ENCODE results near the gene NXF1.
"Not testable (repeated sequence)": the region's sequence is repeated elsewhere in the genome, so short reads cannot be mapped to it uniquely, and the experiment has no call there.

NXF1 gene

DNA sequence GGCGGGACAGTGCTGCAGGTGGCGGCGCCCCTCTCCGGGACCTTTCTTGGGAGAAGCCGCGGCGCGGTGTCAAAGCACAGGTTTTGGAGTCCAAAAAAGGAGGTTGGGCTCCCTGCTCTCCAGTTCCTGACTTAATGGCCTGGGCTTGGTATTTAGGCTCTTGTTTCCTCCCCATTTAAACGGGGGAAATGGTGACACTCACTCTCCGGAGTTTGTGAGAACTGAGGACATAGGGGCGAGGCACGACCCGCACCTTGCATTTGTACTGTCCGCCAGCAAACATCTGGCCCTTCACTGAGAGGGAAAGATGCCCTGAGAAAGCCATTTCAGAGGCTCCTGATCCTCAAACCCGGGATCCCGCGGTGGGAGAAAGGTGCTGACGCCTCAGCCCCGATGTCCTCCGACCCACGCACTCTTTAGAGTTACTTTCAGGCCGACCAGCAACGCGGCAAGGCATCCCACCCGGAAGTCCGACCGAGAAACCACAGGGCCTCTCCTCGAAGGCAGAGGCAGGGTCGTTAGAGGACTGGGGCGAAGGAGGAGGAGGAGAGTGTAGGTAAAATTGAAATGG, 37.0 kb upstream of the NXF1 start:
- in situ Hi-C loops (cut with HindIII; ENCODE audit: low pct_ligation_motif_present, low sequenced_read_pairs) = no loop called here

DNA sequence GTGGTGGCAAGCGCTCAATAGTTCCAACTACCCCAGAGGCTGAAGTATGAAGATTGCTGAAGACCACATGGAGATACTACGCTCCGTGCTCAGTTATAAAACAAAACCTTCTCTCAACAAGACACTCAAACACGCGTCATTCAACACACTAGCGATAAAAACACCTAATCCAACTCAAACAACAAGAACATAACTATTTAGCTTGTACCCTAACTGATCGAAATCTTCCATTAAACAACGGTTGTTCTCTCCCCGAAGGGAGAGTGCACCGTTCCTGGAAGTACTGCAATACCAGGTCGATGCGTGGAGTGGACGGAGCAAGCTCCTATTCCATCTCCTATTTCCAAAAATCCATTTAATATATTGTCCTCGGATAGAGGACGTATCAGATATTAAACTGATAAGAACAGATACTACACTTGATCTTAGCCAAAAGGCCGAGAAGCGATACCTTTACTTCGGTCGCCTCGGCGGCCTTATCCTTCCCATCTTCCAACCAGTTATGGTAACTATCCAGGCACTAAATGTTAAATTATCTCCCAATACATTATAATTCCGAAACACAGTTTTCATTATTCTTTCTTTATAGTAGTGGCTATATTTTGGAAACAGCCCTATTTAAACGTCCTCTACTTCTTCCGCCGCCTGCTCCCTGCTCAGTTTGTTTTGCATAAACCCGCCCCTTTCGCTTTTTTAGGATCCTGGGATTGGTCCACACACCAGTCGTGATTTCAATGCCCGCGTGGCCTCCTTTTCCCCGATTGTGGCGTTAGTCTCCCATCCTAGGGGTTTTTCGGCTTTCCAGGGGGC, 36.3 kb upstream of the NXF1 start:
- H3K4me3 ChIP-seq (ENCODE audit: low read depth, low read length) = peak overlapping the region; percentile 48
- H3K27ac ChIP-seq = peak overlapping the region; percentile 100
- TF ChIP-seq, protein P1, sequence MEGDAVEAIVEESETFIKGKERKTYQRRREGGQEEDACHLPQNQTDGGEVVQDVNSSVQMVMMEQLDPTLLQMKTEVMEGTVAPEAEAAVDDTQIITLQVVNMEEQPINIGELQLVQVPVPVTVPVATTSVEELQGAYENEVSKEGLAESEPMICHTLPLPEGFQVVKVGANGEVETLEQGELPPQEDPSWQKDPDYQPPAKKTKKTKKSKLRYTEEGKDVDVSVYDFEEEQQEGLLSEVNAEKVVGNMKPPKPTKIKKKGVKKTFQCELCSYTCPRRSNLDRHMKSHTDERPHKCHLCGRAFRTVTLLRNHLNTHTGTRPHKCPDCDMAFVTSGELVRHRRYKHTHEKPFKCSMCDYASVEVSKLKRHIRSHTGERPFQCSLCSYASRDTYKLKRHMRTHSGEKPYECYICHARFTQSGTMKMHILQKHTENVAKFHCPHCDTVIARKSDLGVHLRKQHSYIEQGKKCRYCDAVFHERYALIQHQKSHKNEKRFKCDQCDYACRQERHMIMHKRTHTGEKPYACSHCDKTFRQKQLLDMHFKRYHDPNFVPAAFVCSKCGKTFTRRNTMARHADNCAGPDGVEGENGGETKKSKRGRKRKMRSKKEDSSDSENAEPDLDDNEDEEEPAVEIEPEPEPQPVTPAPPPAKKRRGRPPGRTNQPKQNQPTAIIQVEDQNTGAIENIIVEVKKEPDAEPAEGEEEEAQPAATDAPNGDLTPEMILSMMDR (IDR thresholded peaks at IDR 0.05; ENCODE audit: low read depth, low read length, missing control alignments) = no peak
- H3K36me3 ChIP-seq (replicated peaks) = no peaks in the 10 kb centered on the region
- in situ Hi-C loops (cut with HindIII; ENCODE audit: low pct_ligation_motif_present, low sequenced_read_pairs) = no loop called here
- H3K27me3 ChIP-seq (replicated peaks) = no peaks in the 10 kb centered on the region
- peak; percentile 98 for DNase-seq

More for the DNA sequence above, 37.0 kb upstream of the NXF1 start:
- Histone ChIP-seq H3K27ac (peak overlapping the region; percentile 100), H3K27me3 (replicated peaks) (no peaks in the 10 kb centered on the region), H3K36me3 (replicated peaks) (no peaks in the 10 kb centered on the region), H3K4me3 (ENCODE audit: low read depth, low read length) (peak overlapping the region; percentile 48)
- TF ChIP-seq, protein P1 (IDR thresholded peaks at IDR 0.05; ENCODE audit: low read depth, low read length, missing control alignments) = no peak
- no peak for DNase-seq

DNA sequence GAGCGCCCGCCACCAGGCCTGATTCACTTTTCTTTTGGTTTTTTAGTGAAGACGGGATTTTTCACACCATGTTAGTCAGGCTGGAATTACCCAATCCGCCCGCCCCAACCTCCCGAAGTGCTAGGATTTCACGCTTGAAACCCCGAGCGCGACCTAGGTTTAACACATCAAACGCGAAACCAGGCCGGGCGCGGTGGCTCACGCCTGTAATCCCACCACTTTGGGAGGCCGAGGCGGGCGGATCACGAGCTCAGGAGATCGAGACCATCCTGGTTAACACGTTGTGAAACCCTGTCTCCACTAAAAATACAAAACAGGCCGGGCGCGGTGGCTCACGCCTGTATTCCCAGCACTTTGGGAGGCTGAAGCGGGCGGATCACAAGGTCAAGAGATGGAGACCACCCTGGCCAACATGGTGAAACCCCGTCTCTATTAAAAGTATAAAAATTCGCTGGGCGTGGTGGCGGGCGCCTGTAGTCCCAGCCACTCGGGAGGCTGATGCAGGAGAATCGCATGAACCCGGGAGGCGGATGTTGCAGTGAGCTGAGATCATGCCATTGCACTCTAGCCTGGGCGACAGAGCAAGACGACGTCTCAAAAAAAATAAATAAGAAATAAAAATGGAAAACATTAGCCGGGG, 35.6 kb upstream of the NXF1 start:
- DNase-seq = peak; percentile 76
- Histone ChIP-seq H3K4me3 (ENCODE audit: low read depth, low read length) (peak overlapping the region; percentile 98), H3K27ac (peak overlapping the region; percentile 97)
- in situ Hi-C loops (cut with HindIII; ENCODE audit: low pct_ligation_motif_present, low sequenced_read_pairs); H3K27me3 ChIP-seq (replicated peaks); H3K36me3 ChIP-seq (replicated peaks): not testable (repeated sequence)

DNA sequence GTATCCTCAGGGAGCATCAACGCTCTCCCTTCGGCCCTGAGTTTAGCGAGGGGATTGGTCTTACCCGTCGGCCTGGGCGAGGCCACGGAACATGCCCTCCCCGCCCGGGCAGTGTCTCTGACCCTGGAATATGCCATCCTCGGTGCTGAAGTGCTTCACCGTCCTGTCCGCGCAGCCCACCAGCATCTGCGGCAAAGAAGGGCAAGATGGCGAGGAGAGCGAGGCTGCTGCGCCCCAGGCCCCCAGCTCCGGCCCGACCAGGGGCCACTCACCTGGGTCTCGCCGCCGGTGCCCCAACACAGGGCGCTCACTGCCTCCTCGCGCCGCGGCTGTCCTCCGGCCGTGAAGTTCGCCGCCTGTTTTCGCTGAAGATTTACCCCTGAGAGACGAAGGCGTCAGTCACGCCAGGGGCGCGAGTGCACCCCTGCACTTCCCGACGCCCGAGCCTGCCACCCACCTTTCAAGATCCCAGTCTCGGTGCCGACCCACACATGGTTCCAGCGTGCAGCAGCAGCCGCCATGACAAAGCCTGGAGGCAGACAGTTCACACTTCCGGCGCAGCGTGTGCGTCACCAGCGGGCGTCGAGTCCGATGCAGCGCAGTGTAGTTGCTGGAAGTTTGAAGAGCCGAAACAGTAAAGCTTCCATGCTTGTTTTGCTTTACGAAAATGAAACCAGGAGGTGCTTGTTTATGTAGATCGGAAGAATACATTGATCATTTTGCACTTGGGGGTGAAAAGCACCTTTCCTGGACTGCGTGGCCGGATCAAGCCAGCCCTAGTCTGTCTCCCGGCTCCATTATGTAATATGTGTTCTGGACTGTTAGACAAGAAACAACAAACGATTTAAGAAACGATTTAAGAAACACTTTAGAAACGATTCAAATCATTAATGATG, 34.1 kb upstream of the NXF1 start, which contains the start of gene WDR74:
TSS of gene WDR74 (minus strand) at position 541 of the 896 bp plus-strand sequence. CDS start at position 521, 20 bp downstream.
- in situ Hi-C loops (cut with HindIII; ENCODE audit: low pct_ligation_motif_present, low sequenced_read_pairs) = no loop called here
- Histone ChIP-seq H3K27me3 (replicated peaks) (no peaks in the 10 kb centered on the region), H3K4me3 (ENCODE audit: low read depth, low read length) (peak within 1 kb of the TSS; percentile 98), H3K27ac (peak within 1 kb of the TSS; percentile 97), H3K36me3 (replicated peaks) (peaks cover 15% of the 10 kb centered on the region)
- TF ChIP-seq, protein P1 (IDR thresholded peaks at IDR 0.05; ENCODE audit: low read depth, low read length, missing control alignments) = no peak
- DNase-seq = peak; percentile 89

DNA sequence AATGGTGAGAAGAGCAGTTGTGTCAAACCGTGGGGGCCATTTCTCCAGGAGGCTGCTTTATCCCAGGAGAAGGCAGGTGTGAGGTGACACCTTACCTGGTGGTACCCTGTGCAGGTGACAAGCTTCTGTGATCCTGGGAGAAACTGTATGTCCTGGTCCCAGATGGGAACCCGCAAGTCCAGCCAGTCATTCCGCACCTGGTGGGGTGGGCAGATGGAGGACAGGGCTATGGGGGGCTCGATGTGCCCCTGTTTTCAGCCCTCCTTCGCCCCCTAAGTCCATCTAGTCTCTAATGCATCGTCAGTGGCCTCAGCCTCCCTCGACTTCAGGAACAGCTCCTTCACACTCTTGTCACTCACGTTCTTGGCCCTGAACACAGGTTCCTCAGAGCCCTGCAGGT, 30.1 kb upstream of the NXF1 start:
- in situ Hi-C loops (cut with HindIII; ENCODE audit: low pct_ligation_motif_present, low sequenced_read_pairs) = no loop called here
- no peak overlapping the region for H3K27ac ChIP-seq
- no peak overlapping the region for H3K4me3 ChIP-seq (ENCODE audit: low read depth, low read length)
- TF ChIP-seq, protein P1 (IDR thresholded peaks at IDR 0.05; ENCODE audit: low read depth, low read length, missing control alignments) = no peak
- peaks cover 24% of the 10 kb centered on the region for H3K36me3 ChIP-seq (replicated peaks)
- no peak for DNase-seq
- H3K27me3 ChIP-seq (replicated peaks) = no peaks in the 10 kb centered on the region
